NCI-H2081 treated with DMSO at 0.1 percent for 48 hours (cell line): ENCODE results near the gene DLX6.

Source experiments
- DNase-seq: peaks from one replicate; lab custom pipeline; 2025; lab: John Stamatoyannopoulos, UW

DLX6 gene

GRCh38 chr7:96995406-96996110 lies 9.8 kb upstream of the DLX6 start:
- no peak for DNase-seq

DNA sequence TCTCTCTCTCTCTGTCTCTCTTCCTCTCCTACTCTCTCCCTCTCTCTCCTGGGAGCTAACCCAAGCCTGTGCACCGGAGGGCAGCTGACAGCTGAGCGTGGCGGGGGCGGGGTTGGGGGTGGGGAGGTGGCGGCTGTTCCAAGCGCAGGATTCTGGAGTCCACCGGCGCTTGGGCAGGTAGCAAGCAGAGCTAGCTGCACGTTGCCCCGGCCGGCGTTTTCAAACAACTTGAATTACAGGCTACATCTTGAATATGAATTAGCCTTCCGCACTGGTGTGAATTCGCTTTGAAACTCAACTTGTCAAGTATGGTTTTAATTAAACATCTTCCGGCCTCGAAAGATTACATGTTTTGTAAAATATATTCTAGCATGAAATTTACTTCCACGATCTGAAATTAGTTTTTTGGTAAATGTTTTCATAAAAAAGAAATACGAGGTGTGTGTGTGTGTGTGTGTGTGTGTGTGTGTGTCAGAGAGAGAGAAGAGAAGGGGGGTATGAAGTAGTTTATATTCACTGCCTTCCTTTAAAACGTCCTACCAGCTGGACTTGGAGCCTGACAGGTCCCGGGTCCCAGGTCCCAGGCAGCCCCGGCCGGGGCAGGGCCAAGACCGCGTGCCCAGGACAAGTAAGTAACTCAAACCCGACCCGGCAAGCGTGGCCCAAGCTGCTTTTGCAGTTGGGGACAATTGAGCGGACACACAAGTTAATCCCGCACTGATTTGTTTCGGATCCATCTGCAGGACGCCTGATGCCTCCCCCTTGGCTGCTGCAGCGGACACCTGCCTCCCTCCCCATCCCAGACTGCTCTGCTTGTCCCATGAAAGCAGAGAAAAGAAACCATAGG lies 9.0 kb upstream of the DLX6 start:
- no peak for DNase-seq

DNA sequence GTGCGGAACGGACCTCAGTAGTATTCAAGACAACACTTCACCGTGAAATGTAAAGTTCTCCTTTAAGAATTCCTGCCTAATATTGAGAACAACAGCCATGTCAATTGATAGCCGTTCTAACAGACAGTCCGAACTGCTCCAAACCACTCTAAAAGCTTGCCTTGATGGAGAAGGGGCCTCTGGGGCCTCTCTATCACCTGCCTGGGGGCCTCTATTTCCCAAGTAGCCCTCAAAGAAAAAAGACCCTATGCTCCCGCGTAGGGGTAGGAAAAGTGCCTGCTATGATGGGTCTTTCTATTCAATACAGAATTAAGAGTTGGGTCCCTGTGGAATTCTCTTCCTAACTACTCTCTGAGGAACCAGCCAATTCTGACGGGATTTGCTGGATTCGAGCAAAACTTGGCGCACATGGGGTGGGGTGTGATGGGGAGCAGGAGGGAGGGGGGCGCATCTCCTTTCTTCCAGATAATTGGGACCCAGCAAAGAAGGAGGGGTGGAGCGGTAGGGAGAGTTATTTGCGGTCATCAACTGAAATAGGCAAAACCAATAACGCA lies 8.3 kb upstream of the DLX6 start:
- no peak for DNase-seq

DNA sequence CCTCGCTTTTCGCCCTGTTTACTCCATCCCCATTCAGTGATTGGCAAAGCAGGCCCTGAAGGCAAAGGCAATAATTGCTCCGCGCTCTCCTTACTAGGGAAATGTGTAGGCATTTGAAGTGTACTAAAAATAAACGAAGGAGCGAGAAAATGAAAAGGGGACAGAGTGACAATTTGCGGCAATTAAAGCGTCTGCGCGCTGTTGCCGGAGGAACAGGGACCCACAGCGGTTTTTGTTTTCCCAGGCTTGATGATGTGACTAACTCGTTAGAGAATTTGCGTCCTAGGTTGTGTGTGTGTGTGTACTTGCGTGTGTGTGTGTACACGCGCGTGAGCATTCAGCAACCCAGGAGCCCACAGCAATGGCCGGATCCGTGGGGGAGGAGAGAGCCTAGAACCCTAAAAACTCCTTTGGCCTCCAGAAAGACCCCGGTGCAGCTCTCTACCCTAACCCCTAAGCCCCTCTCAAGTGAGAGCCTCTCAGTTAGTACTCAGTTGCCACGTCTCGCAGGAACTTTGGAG lies 7.8 kb upstream of the DLX6 start:
- DNase-seq, result no peak

DNA sequence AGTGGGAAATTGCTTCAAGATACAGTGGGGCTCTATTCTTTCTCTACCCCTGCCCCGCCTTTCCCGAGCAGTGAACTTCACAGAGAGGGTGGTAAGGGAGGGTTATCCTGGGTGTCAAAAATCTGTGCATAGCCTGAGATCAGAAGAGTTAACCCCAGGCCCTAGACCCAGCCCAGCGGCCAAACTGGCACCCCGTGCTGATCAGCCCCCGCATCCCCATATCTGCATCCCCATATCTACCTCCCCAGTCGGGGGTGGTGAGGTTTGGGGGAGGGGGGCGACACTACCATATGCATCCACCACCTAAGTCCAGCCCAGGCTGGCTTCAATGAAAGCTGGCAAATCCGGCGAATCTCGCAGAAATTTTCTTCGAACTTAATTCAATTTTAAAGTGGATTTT lies 7.0 kb upstream of the DLX6 start:
- DNase-seq, result no peak

DNA sequence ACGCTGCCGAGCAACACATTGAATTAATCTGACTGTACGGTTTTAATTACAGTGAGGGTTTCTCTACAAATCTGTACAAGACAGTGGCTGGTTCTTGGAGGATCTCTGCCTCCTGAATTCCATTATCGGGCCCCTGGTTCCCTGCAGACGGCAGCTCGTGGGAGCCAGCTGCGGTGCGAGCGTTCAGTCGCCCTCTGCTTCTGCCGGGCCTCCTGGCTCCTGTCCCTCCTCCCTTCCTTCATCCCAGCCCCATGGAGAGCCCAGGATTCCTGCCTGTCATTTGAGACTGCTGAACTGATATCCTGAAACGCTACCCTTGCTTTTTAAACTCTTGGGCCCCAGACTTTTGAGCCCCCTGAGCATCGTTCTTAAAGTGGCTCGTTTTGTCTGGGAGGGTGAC lies 6.6 kb upstream of the DLX6 start:
- DNase-seq, result no peak

GRCh38 chr7:97001221-97001620 lies 4.1 kb upstream of the DLX6 start:
- DNase-seq, result no peak

DNA sequence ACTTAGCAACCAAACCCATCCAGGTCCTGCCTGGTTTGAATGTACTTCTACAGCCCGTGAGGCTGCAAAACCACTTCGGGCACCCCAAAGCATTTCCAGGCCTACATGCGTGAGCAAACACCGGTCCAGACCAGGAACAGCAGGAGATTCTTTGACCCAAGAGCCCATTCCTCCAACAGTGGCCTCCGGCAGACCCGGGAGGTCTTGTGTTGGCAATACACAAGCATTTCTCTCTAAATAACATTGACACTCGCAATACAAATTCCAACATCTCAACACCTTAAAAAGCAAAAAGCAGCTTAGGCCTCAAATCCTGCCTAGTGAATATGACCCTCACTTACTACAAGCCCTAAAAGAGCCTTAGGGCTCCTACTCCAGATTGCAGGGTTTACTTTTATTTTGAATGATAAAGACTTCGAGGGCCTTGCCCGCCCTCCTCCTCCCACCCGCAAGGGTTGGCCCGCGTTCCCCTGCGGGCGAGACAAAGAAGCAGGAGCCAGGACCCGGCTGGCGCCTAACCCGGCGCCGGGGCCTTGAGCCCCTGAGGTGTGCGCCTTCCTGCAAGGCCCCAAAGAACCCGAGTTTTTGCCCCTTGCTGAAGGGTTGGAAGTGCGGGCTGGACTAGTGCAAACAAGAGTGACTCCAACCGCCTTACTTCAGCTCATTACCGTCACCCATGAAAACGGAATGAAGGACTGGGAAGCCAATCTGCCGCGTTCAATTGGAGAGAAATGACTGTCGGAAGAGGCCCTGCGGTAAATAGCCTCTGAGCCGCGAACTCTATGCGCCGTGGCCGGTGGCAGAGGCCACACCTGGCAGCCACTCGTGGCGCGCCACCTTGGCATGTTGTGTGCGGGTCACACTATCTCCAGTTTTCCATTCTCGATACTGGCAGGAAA lies 3.4 kb upstream of the DLX6 start:
- DNase-seq, result no peak

DNA sequence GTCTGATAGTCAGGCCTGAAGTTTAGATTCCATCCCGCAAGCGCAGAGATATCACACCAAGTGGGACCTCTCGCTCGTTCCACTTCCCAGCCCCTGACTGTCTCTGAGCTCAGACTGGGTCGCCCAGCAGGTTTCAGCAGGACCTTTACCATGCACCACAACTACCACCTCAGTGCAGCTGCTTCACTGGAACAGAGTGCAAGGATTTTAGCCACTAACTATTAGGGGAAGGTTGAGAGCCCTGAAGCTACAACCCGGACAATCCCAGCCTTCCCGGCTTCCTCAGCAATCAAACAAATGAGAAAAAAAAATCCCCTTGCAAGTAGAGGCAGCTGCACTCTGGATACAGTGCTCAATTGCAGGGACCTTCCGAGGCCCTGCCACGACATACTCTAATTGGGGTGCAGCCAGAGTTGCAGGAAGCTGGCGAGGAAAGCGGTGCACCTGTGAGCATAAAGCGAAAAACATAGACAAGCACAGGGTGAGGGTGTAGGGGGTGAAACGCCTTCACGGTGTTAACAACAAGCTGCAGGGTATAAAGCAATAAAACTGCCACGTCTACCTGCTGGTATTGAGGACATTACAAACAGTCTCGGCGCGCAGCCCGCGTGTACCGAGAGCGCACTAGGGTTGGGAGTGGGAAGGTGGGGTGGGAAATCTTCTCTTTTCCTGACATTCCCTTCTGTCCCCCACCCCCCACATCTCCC lies 2.6 kb upstream of the DLX6 start:
- no peak for DNase-seq

DNA sequence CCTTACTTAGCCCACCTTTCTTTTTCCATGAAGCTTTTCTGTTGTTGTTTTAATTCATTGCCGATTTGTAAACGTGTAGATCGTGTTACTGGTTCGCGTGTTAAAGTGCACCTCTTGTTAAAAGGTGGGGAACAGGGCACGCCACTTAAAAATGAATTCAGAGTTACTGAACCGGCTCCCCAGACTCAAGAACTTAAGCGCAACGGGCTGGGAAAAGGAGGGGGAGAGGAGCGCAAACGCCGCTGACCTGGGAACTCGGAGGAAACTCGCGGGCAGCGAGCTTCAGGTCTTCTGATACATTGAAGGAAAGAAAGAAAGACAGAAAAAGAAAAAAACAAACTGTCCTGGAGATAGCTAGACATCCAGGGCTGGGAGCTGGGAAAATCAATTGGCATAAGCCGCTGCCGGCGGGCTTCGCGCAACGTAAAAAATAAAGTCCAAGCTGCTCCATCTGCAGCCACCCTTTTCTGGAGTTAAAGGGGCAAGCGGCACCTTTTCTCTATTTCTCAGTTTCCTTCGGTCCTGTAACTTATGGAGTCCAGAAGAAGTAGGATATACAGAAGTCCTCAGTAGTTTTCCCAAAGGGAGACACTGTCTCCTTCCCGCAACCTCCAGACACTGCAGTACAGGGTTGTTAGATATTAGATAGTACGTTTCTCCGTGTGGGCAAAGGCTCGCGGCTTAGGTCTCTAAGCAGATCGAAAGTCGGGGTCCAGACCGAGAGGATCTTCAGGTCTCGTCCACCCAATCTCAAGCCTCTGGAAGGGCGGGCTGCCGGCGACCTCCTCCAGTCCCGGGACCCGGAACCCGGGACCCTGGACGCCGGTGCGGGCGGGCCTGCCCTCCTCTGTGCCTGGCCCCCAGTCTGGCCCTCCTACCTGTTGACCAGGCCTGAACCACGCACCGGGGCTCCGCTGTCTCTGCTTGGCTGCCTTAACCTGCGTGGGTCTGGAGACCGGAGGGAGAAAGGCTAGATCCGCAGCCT lies 1.8 kb upstream of the DLX6 start:
- DNase-seq, result no peak

DNA sequence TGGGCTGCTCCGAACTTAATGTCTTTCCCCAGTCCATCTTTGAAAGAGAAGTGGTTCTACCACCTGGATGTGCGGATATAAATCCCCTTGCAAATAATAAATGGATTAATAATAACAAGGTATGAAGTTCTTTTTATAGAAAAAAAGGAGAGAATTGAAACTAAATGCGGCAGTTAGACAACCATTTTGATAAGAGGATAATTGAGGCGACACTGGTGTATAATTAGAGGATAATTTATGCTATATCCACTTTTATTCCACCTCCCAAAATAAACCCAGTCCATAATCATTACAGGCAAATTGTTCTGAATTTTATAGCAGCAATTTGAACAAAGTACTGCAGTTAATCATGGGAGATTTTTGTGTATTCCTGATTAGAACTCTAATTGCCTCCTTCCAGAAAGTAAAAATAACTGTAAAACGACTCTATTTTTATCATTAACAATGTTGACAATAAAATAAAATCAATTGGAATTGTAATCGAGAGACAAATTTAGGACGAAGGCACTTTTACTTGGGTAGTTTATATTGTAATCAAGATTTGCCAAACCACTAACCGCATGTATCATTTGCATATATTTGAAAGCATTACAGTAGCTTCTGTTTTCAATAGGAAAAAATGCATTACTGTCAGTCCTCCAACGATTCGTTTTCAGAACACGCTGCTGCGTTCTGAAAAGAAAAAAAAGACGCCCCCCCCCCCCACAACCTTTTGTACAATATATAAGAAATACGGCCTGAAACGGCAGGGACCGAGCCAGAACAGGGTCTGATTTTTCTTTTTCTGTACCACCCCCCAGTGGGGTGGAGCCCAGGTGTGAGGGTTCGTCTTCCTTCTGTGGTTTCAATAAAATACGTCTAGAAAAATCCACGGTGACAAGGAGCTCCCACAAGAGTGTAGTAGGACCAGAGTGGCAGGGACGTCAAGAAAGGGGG lies 838 bp upstream of the DLX6 start:
- peak; percentile 99 for DNase-seq

GRCh38 chr7:97006055-97006815 lies 882 bp downstream of the DLX6 start:
- no peak for DNase-seq

DNA sequence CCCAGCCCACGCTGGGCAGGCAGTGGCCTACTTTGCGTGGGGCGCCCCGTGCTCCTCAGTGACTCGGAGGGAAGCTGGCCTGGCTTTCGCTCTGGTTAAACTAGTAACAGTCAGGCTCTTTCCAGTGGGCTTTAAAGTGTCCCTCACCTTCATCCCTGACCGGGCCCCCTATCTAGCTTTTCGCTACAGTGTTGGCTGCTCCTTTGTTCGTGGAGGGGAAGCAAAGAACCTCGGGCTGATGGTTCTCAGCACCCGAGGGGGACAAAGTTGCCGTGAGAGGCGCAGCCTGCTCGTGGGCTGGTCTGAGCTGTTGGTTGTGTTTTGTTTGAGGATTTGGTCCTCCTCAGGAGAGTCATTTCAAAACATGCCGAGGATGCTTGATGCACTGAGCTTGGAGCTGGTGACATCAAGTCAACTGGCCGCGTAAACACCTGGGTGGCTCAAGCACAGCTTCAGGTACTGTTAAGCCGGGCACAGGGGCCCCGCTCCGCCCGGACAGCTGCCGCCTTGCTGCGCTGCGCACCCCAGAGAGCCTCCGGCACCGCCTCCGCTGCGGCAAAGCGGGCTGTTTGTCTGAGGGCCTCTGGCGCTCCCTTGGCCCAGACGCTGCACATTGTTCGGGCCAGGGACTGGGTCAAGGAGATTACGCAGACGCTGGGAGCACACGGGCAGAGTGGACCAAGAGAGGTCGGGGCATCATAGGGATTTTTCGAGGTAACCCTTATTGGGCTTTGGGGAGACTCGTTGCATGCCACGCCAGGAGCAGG lies 1.6 kb downstream of the DLX6 start:
- DNase-seq, result no peak

DNA sequence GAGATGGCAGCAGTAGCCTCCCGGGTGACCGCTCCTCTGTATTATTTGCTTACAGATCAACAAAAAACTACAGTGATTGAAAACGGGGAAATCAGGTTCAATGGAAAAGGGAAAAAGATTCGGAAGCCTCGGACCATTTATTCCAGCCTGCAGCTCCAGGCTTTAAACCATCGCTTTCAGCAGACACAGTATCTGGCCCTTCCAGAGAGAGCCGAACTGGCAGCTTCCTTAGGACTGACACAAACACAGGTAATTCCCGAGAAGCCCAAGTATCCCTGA lies 2.2 kb downstream of the DLX6 start:
- no peak for DNase-seq

- no peak for DNase-seq
Observed at GRCh38 chr7:97008275-97008917, 3.0 kb downstream of the DLX6 start.

DNA sequence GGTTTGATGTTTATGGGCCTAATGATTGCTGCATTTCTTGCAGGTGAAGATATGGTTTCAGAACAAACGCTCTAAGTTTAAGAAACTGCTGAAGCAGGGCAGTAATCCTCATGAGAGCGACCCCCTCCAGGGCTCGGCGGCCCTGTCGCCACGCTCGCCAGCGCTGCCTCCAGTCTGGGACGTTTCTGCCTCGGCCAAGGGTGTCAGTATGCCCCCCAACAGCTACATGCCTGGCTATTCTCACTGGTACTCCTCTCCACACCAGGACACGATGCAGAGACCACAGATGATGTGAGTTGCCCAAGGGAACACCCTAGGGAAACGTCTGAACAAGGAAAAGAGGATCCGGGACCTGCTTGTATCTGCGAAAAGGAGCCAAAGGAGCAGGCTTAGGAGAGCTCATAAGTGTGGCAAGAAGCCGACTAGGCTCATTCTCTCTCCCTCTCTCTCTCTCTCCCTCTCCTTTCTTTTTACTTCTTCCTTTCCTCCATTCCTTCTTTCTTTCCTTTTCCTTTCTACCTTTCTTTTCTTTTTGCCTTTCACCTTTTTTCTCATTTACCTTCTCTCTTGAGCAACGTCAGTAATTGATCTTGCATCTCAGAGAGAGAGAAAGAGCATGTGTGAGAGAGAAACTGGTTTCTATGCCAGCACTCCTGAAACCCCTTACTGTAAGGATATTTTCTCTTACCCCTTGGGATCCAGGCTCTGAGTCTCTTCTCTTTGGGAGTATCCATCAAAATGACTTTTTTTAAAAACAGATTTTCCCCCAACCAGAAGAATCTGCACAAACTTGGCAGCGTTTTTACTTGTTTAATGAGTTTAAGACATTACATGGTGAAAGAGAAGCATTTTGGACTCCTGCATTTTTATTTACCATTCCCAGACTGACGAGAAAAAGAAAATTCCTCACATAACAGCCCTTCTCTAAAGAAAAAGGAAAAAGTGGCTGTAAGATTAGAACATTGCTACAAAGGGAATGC lies 4.7 kb downstream of the DLX6 start:
- DNase-seq, result no peak
